ENCODE measurements around the gene DCST1. TPM values are rescaled to one million over a fixed set of nuclear protein-coding genes. Genes with fewer than 3 reads are reported as not detected.

The DCST1 gene
- total RNA-seq, 2 experiments from 2014 or later = 0.33 to 0.39 TPM

- Histone ChIP-seq H3K36me3 (ENCODE audit: insufficient read depth, low read length) (peaks cover 31% of the 10 kb centered on the region), H3K4me1 (ENCODE audit: insufficient read depth, low read length) (peaks cover 99% of the 10 kb centered on the region), H3K4me3 (ENCODE audit: low read length) (peak overlapping the region; percentile 89), H3K27ac (ENCODE audit: low read depth in 1 of 2, low read length in 2 of 2) (peak overlapping the region; percentile 87 to 88), H3K9me3 (ENCODE audit: control insufficient read depth in 1 of 2, insufficient read depth in 1 of 2, low read length in 2 of 2) (no peaks in the 10 kb centered on the region), H3K27me3 (ENCODE audit: control insufficient read depth in 1 of 2, insufficient read depth in 2 of 2, low read length in 2 of 2) (no peaks in the 10 kb centered on the region)
- peak overlapping the region; percentile 91 for H3K4me3 Mint-ChIP-seq
- H3K27ac Mint-ChIP-seq = peak overlapping the region; percentile 92
- no peaks in the 10 kb centered on the region for H3K27me3 Mint-ChIP-seq
- ATAC-seq (ENCODE audit: poor library complexity) (no peak), DNase-seq (peak in 5 of 14 experiments; percentile 45 to 67 (median 59))
- intact Hi-C loops (cut with DNase I, micrococcal nuclease) = no loop called here
- ChIA-PET POLR2A (interaction anchor here (0.7 to 10.7 kb wide), 8 partner anchors 10 to 163 kb away, joined by 3 to 189 read pairs (median 4); partner anchors contain the start of genes FLAD1, KRTCAP2, PBXIP1 and PYGO2), CTCF (interaction anchor here (0.6 to 0.7 kb wide), 2 partner anchors 12 to 22 kb away, joined by 3 read pairs; no protein-coding TSS in a partner anchor)
- TF ChIP-seq CTCF (IDR thresholded peaks at IDR 0.05) = no peak
- peaks cover 81% of the 10 kb centered on the region for H3K4me1 Mint-ChIP-seq (ENCODE audit: low read depth)
- no peaks in the 10 kb centered on the region for H3K9me3 Mint-ChIP-seq
- H3K36me3 Mint-ChIP-seq (ENCODE audit: low read depth) = peaks cover 36% of the 10 kb centered on the region
Measured at GRCh38 chr1:155010211-155010918, 23.3 kb upstream of the DCST1 start.

- H3K27me3 Mint-ChIP-seq = no peaks in the 10 kb centered on the region
- Histone ChIP-seq H3K4me1 (ENCODE audit: insufficient read depth, low read length) (peaks cover 99% of the 10 kb centered on the region), H3K4me3 (ENCODE audit: low read length) (peak overlapping the region; percentile 89), H3K27ac (ENCODE audit: low read depth in 1 of 2, low read length in 2 of 2) (peak overlapping the region; percentile 87 to 88), H3K36me3 (ENCODE audit: insufficient read depth, low read length) (peaks cover 37% of the 10 kb centered on the region), H3K9me3 (ENCODE audit: control insufficient read depth in 1 of 2, insufficient read depth in 1 of 2, low read length in 2 of 2) (no peaks in the 10 kb centered on the region), H3K27me3 (ENCODE audit: control insufficient read depth in 1 of 2, insufficient read depth in 2 of 2, low read length in 2 of 2) (no peaks in the 10 kb centered on the region)
- H3K4me3 Mint-ChIP-seq = peak overlapping the region; percentile 91
- peak overlapping the region; percentile 92 for H3K27ac Mint-ChIP-seq
- CTCF ChIA-PET = no interaction called here
- H3K36me3 Mint-ChIP-seq (ENCODE audit: low read depth) = peaks cover 42% of the 10 kb centered on the region
- no peak for TF ChIP-seq CTCF (IDR thresholded peaks at IDR 0.05)
- H3K4me1 Mint-ChIP-seq (ENCODE audit: low read depth) = peaks cover 81% of the 10 kb centered on the region
- POLR2A ChIA-PET = interaction anchor here (0.7 to 10.7 kb wide), 8 partner anchors 11 to 162 kb away, joined by 3 to 189 read pairs (median 4); partner anchors contain the start of genes FLAD1, KRTCAP2, PBXIP1 and PYGO2
- intact Hi-C loops (cut with DNase I, micrococcal nuclease) = no loop called here
- H3K9me3 Mint-ChIP-seq = no peaks in the 10 kb centered on the region
- DNase-seq (no peak), ATAC-seq (ENCODE audit: poor library complexity) (no peak)
Measured at GRCh38 chr1:155011004-155011416, 22.6 kb upstream of the DCST1 start.

GRCh38 chr1:155011437-155012025 is 22.1 kb upstream of the DCST1 start:
- peaks cover 47% of the 10 kb centered on the region for H3K36me3 Mint-ChIP-seq (ENCODE audit: low read depth)
- intact Hi-C loops (cut with DNase I, micrococcal nuclease) = no loop called here
- H3K4me1 Mint-ChIP-seq (ENCODE audit: low read depth) = peaks cover 81% of the 10 kb centered on the region
- Histone ChIP-seq H3K9me3 (ENCODE audit: control insufficient read depth in 1 of 2, insufficient read depth in 1 of 2, low read length in 2 of 2) (no peaks in the 10 kb centered on the region), H3K27ac (ENCODE audit: low read depth in 1 of 2, low read length in 2 of 2) (peak overlapping the region; percentile 87 to 88), H3K27me3 (ENCODE audit: control insufficient read depth in 1 of 2, insufficient read depth in 2 of 2, low read length in 2 of 2) (no peaks in the 10 kb centered on the region), H3K4me1 (ENCODE audit: insufficient read depth, low read length) (peaks cover 99% of the 10 kb centered on the region), H3K36me3 (ENCODE audit: insufficient read depth, low read length) (peaks cover 42% of the 10 kb centered on the region), H3K4me3 (ENCODE audit: low read length) (peak overlapping the region; percentile 89)
- ATAC-seq (ENCODE audit: poor library complexity) = no peak
- peak overlapping the region; percentile 91 for H3K4me3 Mint-ChIP-seq
- no peak for DNase-seq
- CTCF ChIA-PET = interaction anchor here (1.2 to 1.5 kb wide), 2 partner anchors 8 to 13 kb away, joined by 3 to 5 read pairs; no protein-coding TSS in a partner anchor
- H3K9me3 Mint-ChIP-seq = no peaks in the 10 kb centered on the region
- POLR2A ChIA-PET = interaction anchor here (1.1 to 10.7 kb wide), 7 partner anchors 12 to 124 kb away, joined by 3 to 189 read pairs (median 5); partner anchors contain the start of genes CKS1B, FLAD1, PBXIP1 and SHC1
- peak overlapping the region; percentile 92 for H3K27ac Mint-ChIP-seq
- TF ChIP-seq CTCF (IDR thresholded peaks at IDR 0.05) = no peak
- no peaks in the 10 kb centered on the region for H3K27me3 Mint-ChIP-seq
